Measurements from ENCODE around the gene NRP1. TPM values are rescaled to one million over a fixed set of nuclear protein-coding genes. Genes with fewer than 3 reads are reported as not detected.

Gene NRP1
- total RNA-seq, 1 experiment from 2014 or later = 31.7 TPM

DNA sequence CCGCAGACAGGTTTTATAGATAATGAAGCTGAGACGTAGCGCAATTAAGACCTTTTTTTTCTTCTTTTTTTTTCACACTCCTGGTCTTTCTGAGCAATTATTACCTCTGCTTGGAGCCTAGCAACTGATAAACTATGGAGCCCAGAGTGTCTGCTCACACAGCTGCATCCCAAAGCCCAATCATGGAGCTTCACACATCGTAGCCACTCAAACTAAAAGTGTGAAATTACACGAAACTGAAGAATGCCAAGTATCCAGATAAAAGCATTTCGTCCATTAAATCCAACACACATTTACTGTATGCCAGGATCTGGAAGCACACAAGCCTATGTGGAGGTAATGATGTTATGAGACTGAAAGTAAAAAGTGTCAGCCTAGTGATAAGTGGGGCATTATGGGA lies 97.6 kb downstream of the NRP1 start:
- DNase-seq (ENCODE audit: low spot score) = no peak
- Histone ChIP-seq H3K9me3 (ENCODE audit: low read depth, low read length, poor library complexity, severe bottlenecking) (no peaks in the 10 kb centered on the region), H3K27me3 (replicated peaks; ENCODE audit: insufficient read depth, low read depth, low read length, poor library complexity) (no peaks in the 10 kb centered on the region), H3K4me1 (ENCODE audit: insufficient read depth, low read length, poor library complexity, severe bottlenecking) (peaks cover 21% of the 10 kb centered on the region), H3K27ac (ENCODE audit: low read depth, low read length, poor library complexity, severe bottlenecking) (no peak overlapping the region), H3K36me3 (ENCODE audit: insufficient read depth, low read length, poor library complexity, severe bottlenecking) (no peaks in the 10 kb centered on the region), H3K4me3 (ENCODE audit: low read depth, low read length, poor library complexity, severe bottlenecking) (no peak overlapping the region)
- ChIA-PET POLR2A (ENCODE audit: low non-redundant PET) (no interaction called here), CTCF (no interaction called here)
- no TSS peak for BruUV-seq (replicated peaks)
- intact Hi-C loops (cut with micrococcal nuclease; ENCODE audit: unreplicated experiment) = no loop called here
- no peak for TF ChIP-seq CTCF (conservative IDR thresholded peaks at IDR 0.05; ENCODE audit: low read depth, low read length)
- no peak for TF ChIP-seq EZH2 (IDR thresholded peaks at IDR 0.05; ENCODE audit: borderline replicate concordance, low read depth, low read length, poor library complexity, severe bottlenecking)

DNA sequence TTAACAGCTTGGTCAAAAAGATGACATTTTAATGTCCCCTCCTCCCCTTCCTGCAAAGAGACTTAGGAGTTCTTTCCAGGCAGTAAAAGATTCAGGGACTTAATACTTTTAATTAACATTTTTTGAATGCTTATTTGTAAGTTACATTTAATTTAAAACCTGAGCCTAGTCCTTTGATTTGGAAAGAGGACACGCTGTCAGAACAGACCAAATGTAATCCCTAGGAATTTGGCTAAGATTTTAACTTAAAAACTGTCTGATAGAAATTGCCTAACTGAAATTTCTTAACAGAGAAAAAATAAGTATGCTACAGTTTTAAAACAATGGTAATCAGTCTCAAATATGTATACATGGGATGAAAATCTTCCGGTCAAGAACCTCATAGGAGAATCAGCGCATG lies 98.5 kb downstream of the NRP1 start:
- intact Hi-C loops (cut with micrococcal nuclease; ENCODE audit: unreplicated experiment) = no loop called here
- Histone ChIP-seq H3K9me3 (ENCODE audit: low read depth, low read length, poor library complexity, severe bottlenecking) (no peaks in the 10 kb centered on the region), H3K36me3 (ENCODE audit: insufficient read depth, low read length, poor library complexity, severe bottlenecking) (no peaks in the 10 kb centered on the region), H3K27ac (ENCODE audit: low read depth, low read length, poor library complexity, severe bottlenecking) (no peak overlapping the region), H3K27me3 (replicated peaks; ENCODE audit: insufficient read depth, low read depth, low read length, poor library complexity) (no peaks in the 10 kb centered on the region), H3K4me3 (ENCODE audit: low read depth, low read length, poor library complexity, severe bottlenecking) (no peak overlapping the region), H3K4me1 (ENCODE audit: insufficient read depth, low read length, poor library complexity, severe bottlenecking) (peaks cover 22% of the 10 kb centered on the region)
- no peak for DNase-seq (ENCODE audit: low spot score)
- CTCF ChIA-PET = no interaction called here
- POLR2A ChIA-PET (ENCODE audit: low non-redundant PET) = no interaction called here
- BruUV-seq (replicated peaks) = no TSS peak
- TF ChIP-seq CTCF (conservative IDR thresholded peaks at IDR 0.05; ENCODE audit: low read depth, low read length) (no peak), EZH2 (IDR thresholded peaks at IDR 0.05; ENCODE audit: borderline replicate concordance, low read depth, low read length, poor library complexity, severe bottlenecking) (no peak)

DNA sequence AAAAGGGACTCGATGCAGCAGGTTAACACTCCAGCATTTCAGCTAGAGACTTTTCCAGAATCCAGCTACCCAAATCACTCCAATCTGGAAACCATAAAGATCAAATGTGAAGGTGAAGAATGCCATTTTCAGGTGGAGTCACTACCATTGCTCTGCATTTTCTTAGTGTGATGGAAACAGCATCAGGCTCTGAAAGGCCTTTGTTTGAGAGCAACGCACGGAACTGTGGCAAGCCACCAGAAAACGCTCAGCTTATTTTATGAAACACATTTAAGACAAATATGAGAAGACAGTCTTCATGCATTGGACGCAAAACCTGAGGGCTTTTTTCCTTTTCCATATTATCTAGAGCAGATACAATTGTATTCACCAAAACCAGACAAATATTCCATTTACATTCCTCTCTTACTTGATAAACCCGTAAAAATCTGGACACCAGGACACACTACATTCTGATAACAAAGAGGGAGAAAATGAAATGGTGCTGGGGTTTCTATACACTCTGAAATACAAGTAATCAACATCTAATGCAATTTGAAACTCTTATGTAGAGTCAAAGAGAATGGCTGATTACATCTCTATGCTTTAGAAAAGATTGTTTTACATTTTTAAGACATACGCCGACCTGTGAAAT lies 99.1 kb downstream of the NRP1 start:
- intact Hi-C loops (cut with micrococcal nuclease; ENCODE audit: unreplicated experiment) = no loop called here
- no TSS peak for BruUV-seq (replicated peaks)
- Histone ChIP-seq H3K9me3 (ENCODE audit: low read depth, low read length, poor library complexity, severe bottlenecking) (no peaks in the 10 kb centered on the region), H3K36me3 (ENCODE audit: insufficient read depth, low read length, poor library complexity, severe bottlenecking) (no peaks in the 10 kb centered on the region), H3K4me1 (ENCODE audit: insufficient read depth, low read length, poor library complexity, severe bottlenecking) (peaks cover 22% of the 10 kb centered on the region), H3K4me3 (ENCODE audit: low read depth, low read length, poor library complexity, severe bottlenecking) (no peak overlapping the region), H3K27me3 (replicated peaks; ENCODE audit: insufficient read depth, low read depth, low read length, poor library complexity) (no peaks in the 10 kb centered on the region), H3K27ac (ENCODE audit: low read depth, low read length, poor library complexity, severe bottlenecking) (no peak overlapping the region)
- ChIA-PET POLR2A (ENCODE audit: low non-redundant PET) (no interaction called here), CTCF (no interaction called here)
- TF ChIP-seq EZH2 (IDR thresholded peaks at IDR 0.05; ENCODE audit: borderline replicate concordance, low read depth, low read length, poor library complexity, severe bottlenecking) = no peak
- no peak for TF ChIP-seq CTCF (conservative IDR thresholded peaks at IDR 0.05; ENCODE audit: low read depth, low read length)
- DNase-seq (ENCODE audit: low spot score) = no peak
